Caco-2 (cell line): Measurements from ENCODE around the gene RGS5. TPM values are rescaled to one million over a fixed set of nuclear protein-coding genes. Genes with fewer than 3 reads are reported as not detected.

Experiments used
- BruUV-seq: library from RNA; stranded (reverse); fragments of 400-500 nt; replicated peaks from 2 replicates; lab custom pipeline; 2021; lab: Mats Ljungman, UMichigan
- CTCF ChIA-PET: fragments of 300-600 bp; sonication (Branson Sonifier 250); formaldehyde crosslinking; loops from one replicate; lab custom pipeline; 2022; ENCODE audit warnings: antibody characterized with exemption; lab: Charles Lee
- POLR2A ChIA-PET: fragments of 300-600 bp; sonication (Branson Sonifier 250); formaldehyde crosslinking; loops from one replicate; lab custom pipeline; 2022; ENCODE audit warnings: antibody characterized with exemption; lab: Charles Lee
- DNase-seq, 2 experiments: peaks; one replicate each; pipeline versions ENCODE4 v3.0.0 to v3.0.0-alpha.2; 2020 to 2022
- H3K27me3 ChIP-seq: replicated peaks from 2 replicates; pipeline ENCODE4 v1.6.0; 2011; ENCODE audit warnings: low read length; ENCODE audit not compliant: control insufficient read depth, insufficient read depth
- H3K36me3 ChIP-seq: 2 replicates; pipeline ENCODE4 v1.5.1; 2011; ENCODE audit warnings: low read length; ENCODE audit not compliant: control insufficient read depth, insufficient read depth
- H3K4me1 ChIP-seq: fragments of 250-450 bp; sonication (Bioruptor Pico); 2 replicates; pipeline ENCODE4 v1.5.1; 2020; ENCODE audit warnings: mild to moderate bottlenecking
- H3K4me3 ChIP-seq: 2 replicates; pipeline ENCODE4 v1.5.1; 2011; ENCODE audit warnings: low read depth, mild to moderate bottlenecking, control low read depth, low read length
- H3K9me3 ChIP-seq: fragments of 250-450 bp; sonication (Bioruptor Pico); 2 replicates; pipeline ENCODE4 v1.5.1; 2020; ENCODE audit warnings: mild to moderate bottlenecking, moderate library complexity
- H3K27ac Mint-ChIP-seq: one replicate; pipeline ENCODE4 v1.8.0; 2022; ENCODE audit warnings: mixed read lengths; ENCODE audit not compliant: unreplicated experiment
- H3K27me3 Mint-ChIP-seq: one replicate; pipeline ENCODE4 v1.8.0; 2022; ENCODE audit warnings: mixed read lengths; ENCODE audit not compliant: insufficient read depth, unreplicated experiment
- H3K36me3 Mint-ChIP-seq: one replicate; pipeline ENCODE4 v1.8.0; 2022; ENCODE audit warnings: mild to moderate bottlenecking, mixed read lengths; ENCODE audit not compliant: insufficient read depth, unreplicated experiment
- H3K4me1 Mint-ChIP-seq: one replicate; pipeline ENCODE4 v1.8.0; 2022; ENCODE audit warnings: low read depth, mixed read lengths; ENCODE audit not compliant: unreplicated experiment
- H3K4me3 Mint-ChIP-seq: one replicate; pipeline ENCODE4 v1.8.0; 2022; ENCODE audit warnings: mild to moderate bottlenecking, moderate library complexity, mixed read lengths; ENCODE audit not compliant: unreplicated experiment
- H3K9me3 Mint-ChIP-seq: one replicate; pipeline ENCODE4 v1.8.0; 2022; ENCODE audit warnings: mixed read lengths; ENCODE audit not compliant: unreplicated experiment
- CTCF ChIP-seq, 2 experiments: fragments of 200-600 bp in 1 of 2; IDR thresholded peaks; 1 replicate in 1 of 2; 2 replicates in 1 of 2; pipeline versions ENCODE4 v1.5.1 to v1.8.0; 2011 to 2022; ENCODE audit warnings: antibody characterized with exemption in 1 of 2, control low read depth in 1 of 2, inconsistent platforms in 1 of 2, low read depth in 1 of 2, low read length in 1 of 2, mild to moderate bottlenecking in 1 of 2, moderate library complexity in 1 of 2; ENCODE audit not compliant: insufficient read depth in 1 of 2, severe bottlenecking in 1 of 2, unreplicated experiment in 1 of 2
- intact Hi-C: fragments of 100-400 bp; cut with micrococcal nuclease; formaldehyde crosslinking; loops from one replicate; pipeline ENCODE4 v1.10.0; 2022; ENCODE audit not compliant: unreplicated experiment
- total RNA-seq: library from RNA; stranded (reverse); gene quantifications from 2 replicates; pipeline ENCODE4 v1.2.3, GENCODE V29; 2022

The RGS5 gene
- total RNA-seq, 1 experiment from 2014 or later: 8.4 TPM

- CTCF ChIA-PET: no interaction called here
- POLR2A ChIA-PET: no interaction called here
- intact Hi-C loops: no loop called here
- Mint-ChIP-seq H3K4me1 (peaks cover 10% of the 10 kb centered on the region), H3K4me3 (no peak overlapping the region), H3K27me3 (peaks cover 5% of the 10 kb centered on the region), H3K36me3 (no peaks in the 10 kb centered on the region), H3K9me3 (no peaks in the 10 kb centered on the region), H3K27ac (no peak overlapping the region)
- DNase-seq: no peak
- no peaks in the 10 kb centered on the region for H3K27me3 ChIP-seq
- no peak overlapping the region for H3K4me3 ChIP-seq
- H3K4me1 ChIP-seq: no peaks in the 10 kb centered on the region; the same call in 1 of the 2 replicates
- no peaks in the 10 kb centered on the region for H3K36me3 ChIP-seq
- H3K9me3 ChIP-seq: no peaks in the 10 kb centered on the region
- no peak for TF ChIP-seq CTCF (IDR thresholded peaks at IDR 0.05; ENCODE audit: insufficient read depth in 1 of 2, low read depth in 1 of 2, low read length in 1 of 2, severe bottlenecking in 1 of 2, unreplicated experiment in 1 of 2)
- BruUV-seq: no TSS peak
Measured at GRCh38 chr1:163211667-163212066, 9.0 kb upstream of the RGS5 start.

GRCh38 chr1:163205513-163205912, 2.8 kb upstream of the RGS5 start:
- Histone ChIP-seq H3K36me3 (no peaks in the 10 kb centered on the region), H3K27me3 (no peaks in the 10 kb centered on the region), H3K4me1 (peaks cover 34% of the 10 kb centered on the region), H3K9me3 (no peaks in the 10 kb centered on the region), H3K4me3 (no peak overlapping the region)
- H3K27me3 Mint-ChIP-seq: no peaks in the 10 kb centered on the region
- intact Hi-C loops: no loop called here
- no peak overlapping the region for H3K27ac Mint-ChIP-seq
- ChIA-PET CTCF (no interaction called here), POLR2A (no interaction called here)
- peaks cover 20% of the 10 kb centered on the region for H3K4me1 Mint-ChIP-seq
- no peaks in the 10 kb centered on the region for H3K9me3 Mint-ChIP-seq
- no peak overlapping the region for H3K4me3 Mint-ChIP-seq
- no TSS peak for BruUV-seq
- no peak for DNase-seq
- TF ChIP-seq CTCF (IDR thresholded peaks at IDR 0.05; ENCODE audit: insufficient read depth in 1 of 2, low read depth in 1 of 2, low read length in 1 of 2, severe bottlenecking in 1 of 2, unreplicated experiment in 1 of 2): no peak
- no peaks in the 10 kb centered on the region for H3K36me3 Mint-ChIP-seq

GRCh38 chr1:163203561-163203960, 845 bp upstream of the RGS5 start:
- Mint-ChIP-seq H3K27me3 (no peaks in the 10 kb centered on the region), H3K4me1 (peaks cover 20% of the 10 kb centered on the region), H3K9me3 (no peaks in the 10 kb centered on the region), H3K27ac (no peak overlapping the region), H3K36me3 (no peaks in the 10 kb centered on the region), H3K4me3 (no peak overlapping the region)
- no peak overlapping the region for H3K4me3 ChIP-seq
- ChIA-PET POLR2A (no interaction called here), CTCF (no interaction called here)
- BruUV-seq: no TSS peak
- TF ChIP-seq CTCF (IDR thresholded peaks at IDR 0.05; ENCODE audit: insufficient read depth in 1 of 2, low read depth in 1 of 2, low read length in 1 of 2, severe bottlenecking in 1 of 2, unreplicated experiment in 1 of 2): no peak
- intact Hi-C loops: no loop called here
- H3K27me3 ChIP-seq: no peaks in the 10 kb centered on the region
- no peak for DNase-seq
- no peaks in the 10 kb centered on the region for H3K36me3 ChIP-seq
- no peaks in the 10 kb centered on the region for H3K9me3 ChIP-seq
- peaks cover 34% of the 10 kb centered on the region for H3K4me1 ChIP-seq
